ENCODE data around the gene DCAF8L2.
"Not testable (repeated sequence)": the region's sequence is repeated elsewhere in the genome, so short reads cannot be mapped to it uniquely, and the experiment has no call there.

Gene DCAF8L2

GRCh38 chrX:27740933-27741332 is 150.8 kb downstream of the DCAF8L2 start:
- Histone ChIP-seq H3K27me3 (ENCODE audit: insufficient read depth, low read length) (no peaks in the 10 kb centered on the region), H3K27ac (ENCODE audit: low read depth, low read length, poor library complexity, severe bottlenecking) (no peak overlapping the region), H3K79me2 (ENCODE audit: insufficient read depth, low read length) (no peaks in the 10 kb centered on the region), H3K9ac (ENCODE audit: low read length) (no peak overlapping the region), H3K9me3 (ENCODE audit: low read length) (no peaks in the 10 kb centered on the region), H2AFZ (ENCODE audit: low read length) (no peak overlapping the region), H3K4me1 (ENCODE audit: insufficient read depth, low read length, severe bottlenecking) (no peaks in the 10 kb centered on the region), H3F3A (ENCODE audit: insufficient read depth, low read length) (no peaks in the 10 kb centered on the region), H3K4me3 (ENCODE audit: low read depth, low read length, poor library complexity, severe bottlenecking) (no peak overlapping the region), H3K9me2 (ENCODE audit: low read depth, low read length) (no peaks in the 10 kb centered on the region), H4K20me1 (ENCODE audit: insufficient read depth, low read length) (no peaks in the 10 kb centered on the region), H3K4me2 (ENCODE audit: low read length) (no peak overlapping the region), H3K36me3 (ENCODE audit: insufficient read depth, low read length) (no peaks in the 10 kb centered on the region)
- TF ChIP-seq CTCF (IDR thresholded peaks at IDR 0.05; ENCODE audit: low read length) (no peak), EZH2 (IDR thresholded peaks at IDR 0.05; ENCODE audit: borderline replicate concordance, low read length) (no peak)

DNA sequence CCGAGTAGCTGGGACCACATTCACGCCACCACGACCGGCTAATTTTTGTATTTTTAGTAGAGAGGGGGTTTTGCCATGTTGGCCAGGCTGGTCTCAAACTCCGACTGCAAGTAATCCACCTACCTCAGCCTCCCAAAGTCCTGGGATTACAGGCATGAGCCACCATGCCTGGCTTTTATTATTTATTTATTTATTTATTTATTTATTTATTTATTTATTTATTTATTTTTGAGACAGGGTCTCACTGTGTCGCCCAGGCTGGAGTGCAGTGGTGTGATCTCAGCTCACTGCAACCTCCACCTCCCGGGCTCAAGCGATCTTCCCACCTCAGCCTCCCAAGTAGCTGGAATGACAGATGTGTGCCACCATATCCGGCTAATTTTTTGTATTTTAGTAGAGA is 153.4 kb downstream of the DCAF8L2 start:
- not testable (repeated sequence) for H3K36me3 ChIP-seq (ENCODE audit: insufficient read depth, low read length); H3K27me3 ChIP-seq (ENCODE audit: insufficient read depth, low read length); H3F3A ChIP-seq (ENCODE audit: insufficient read depth, low read length); H3K27ac ChIP-seq (ENCODE audit: low read depth, low read length, poor library complexity, severe bottlenecking); H4K20me1 ChIP-seq (ENCODE audit: insufficient read depth, low read length); H3K9me2 ChIP-seq (ENCODE audit: low read depth, low read length); H3K9ac ChIP-seq (ENCODE audit: low read length); H3K4me3 ChIP-seq (ENCODE audit: low read depth, low read length, poor library complexity, severe bottlenecking); H3K4me1 ChIP-seq (ENCODE audit: insufficient read depth, low read length, severe bottlenecking); H3K4me2 ChIP-seq (ENCODE audit: low read length); H3K79me2 ChIP-seq (ENCODE audit: insufficient read depth, low read length); H3K9me3 ChIP-seq (ENCODE audit: low read length); H2AFZ ChIP-seq (ENCODE audit: low read length)

DNA sequence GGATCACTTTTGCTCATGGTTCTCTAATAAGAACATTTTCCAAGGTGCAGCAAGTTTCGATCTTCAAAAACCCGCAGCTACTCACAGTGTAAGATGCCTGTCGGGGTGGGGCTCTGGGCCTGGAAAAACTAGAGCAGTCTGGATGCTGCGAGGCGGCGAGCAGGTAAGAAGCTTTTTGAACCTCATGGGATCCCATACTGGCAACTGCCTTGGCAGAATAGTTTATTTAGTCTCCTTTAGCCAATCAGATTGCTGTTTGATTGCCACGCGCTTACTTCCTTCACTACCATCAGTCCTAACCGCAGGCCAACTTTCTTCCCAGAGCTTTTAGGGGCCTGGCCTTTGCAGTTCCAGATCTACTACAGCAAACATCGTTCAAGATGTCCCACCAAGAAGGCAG is 156.4 kb downstream of the DCAF8L2 start:
- H3K79me2 ChIP-seq (ENCODE audit: insufficient read depth, low read length): no peaks in the 10 kb centered on the region
- H3F3A ChIP-seq (ENCODE audit: insufficient read depth, low read length): no peaks in the 10 kb centered on the region
- no peak overlapping the region for H3K9ac ChIP-seq (ENCODE audit: low read length)
- H3K27ac ChIP-seq (ENCODE audit: low read depth, low read length, poor library complexity, severe bottlenecking): no peak overlapping the region
- H3K4me1 ChIP-seq (ENCODE audit: insufficient read depth, low read length, severe bottlenecking): no peaks in the 10 kb centered on the region
- no peaks in the 10 kb centered on the region for H3K36me3 ChIP-seq (ENCODE audit: insufficient read depth, low read length)
- TF ChIP-seq EZH2 (IDR thresholded peaks at IDR 0.05; ENCODE audit: borderline replicate concordance, low read length): no peak
- no peak for TF ChIP-seq CTCF (IDR thresholded peaks at IDR 0.05; ENCODE audit: low read length)
- H3K27me3 ChIP-seq (ENCODE audit: insufficient read depth, low read length): no peaks in the 10 kb centered on the region
- no peak overlapping the region for H3K4me3 ChIP-seq (ENCODE audit: low read depth, low read length, poor library complexity, severe bottlenecking)
- no peaks in the 10 kb centered on the region for H3K9me2 ChIP-seq (ENCODE audit: low read depth, low read length)
- no peak overlapping the region for H3K4me2 ChIP-seq (ENCODE audit: low read length)
- H3K9me3 ChIP-seq (ENCODE audit: low read length): no peaks in the 10 kb centered on the region
- no peaks in the 10 kb centered on the region for H4K20me1 ChIP-seq (ENCODE audit: insufficient read depth, low read length)
- H2AFZ ChIP-seq (ENCODE audit: low read length): no peak overlapping the region

- H2AFZ ChIP-seq (ENCODE audit: low read length); H3K4me2 ChIP-seq (ENCODE audit: low read length); H3K79me2 ChIP-seq (ENCODE audit: insufficient read depth, low read length); H3K27me3 ChIP-seq (ENCODE audit: insufficient read depth, low read length); H3K27ac ChIP-seq (ENCODE audit: low read depth, low read length, poor library complexity, severe bottlenecking); H3K9me3 ChIP-seq (ENCODE audit: low read length); H3K9me2 ChIP-seq (ENCODE audit: low read depth, low read length); H3K4me3 ChIP-seq (ENCODE audit: low read depth, low read length, poor library complexity, severe bottlenecking); H3K9ac ChIP-seq (ENCODE audit: low read length); H4K20me1 ChIP-seq (ENCODE audit: insufficient read depth, low read length); H3F3A ChIP-seq (ENCODE audit: insufficient read depth, low read length); H3K4me1 ChIP-seq (ENCODE audit: insufficient read depth, low read length, severe bottlenecking); H3K36me3 ChIP-seq (ENCODE audit: insufficient read depth, low read length): not testable (repeated sequence)
These were observed 160.2 kb downstream of the DCAF8L2 start for GRCh38 chrX:27750298-27750697.

Data from OCI-LY1 (cell line).